Activated CD4-positive, alpha-beta T cell treated with anti-CD3 and anti-CD28 coated beads, Interleukin-10, Interleukin-2, amounts not matched to agents 100 ng/mL and 50 ng/mL, durations not matched to agents 16 hours and 8 hours (primary cell): ENCODE results near the gene SNAPC2.
A peak's percentile ranks its signal among the peaks of the same experiment; 100 is the strongest.

Source experiments
- DNase-seq: peaks from one replicate; pipeline ENCODE4 v3.0.0-alpha.2; 2020

SNAPC2 gene

DNA sequence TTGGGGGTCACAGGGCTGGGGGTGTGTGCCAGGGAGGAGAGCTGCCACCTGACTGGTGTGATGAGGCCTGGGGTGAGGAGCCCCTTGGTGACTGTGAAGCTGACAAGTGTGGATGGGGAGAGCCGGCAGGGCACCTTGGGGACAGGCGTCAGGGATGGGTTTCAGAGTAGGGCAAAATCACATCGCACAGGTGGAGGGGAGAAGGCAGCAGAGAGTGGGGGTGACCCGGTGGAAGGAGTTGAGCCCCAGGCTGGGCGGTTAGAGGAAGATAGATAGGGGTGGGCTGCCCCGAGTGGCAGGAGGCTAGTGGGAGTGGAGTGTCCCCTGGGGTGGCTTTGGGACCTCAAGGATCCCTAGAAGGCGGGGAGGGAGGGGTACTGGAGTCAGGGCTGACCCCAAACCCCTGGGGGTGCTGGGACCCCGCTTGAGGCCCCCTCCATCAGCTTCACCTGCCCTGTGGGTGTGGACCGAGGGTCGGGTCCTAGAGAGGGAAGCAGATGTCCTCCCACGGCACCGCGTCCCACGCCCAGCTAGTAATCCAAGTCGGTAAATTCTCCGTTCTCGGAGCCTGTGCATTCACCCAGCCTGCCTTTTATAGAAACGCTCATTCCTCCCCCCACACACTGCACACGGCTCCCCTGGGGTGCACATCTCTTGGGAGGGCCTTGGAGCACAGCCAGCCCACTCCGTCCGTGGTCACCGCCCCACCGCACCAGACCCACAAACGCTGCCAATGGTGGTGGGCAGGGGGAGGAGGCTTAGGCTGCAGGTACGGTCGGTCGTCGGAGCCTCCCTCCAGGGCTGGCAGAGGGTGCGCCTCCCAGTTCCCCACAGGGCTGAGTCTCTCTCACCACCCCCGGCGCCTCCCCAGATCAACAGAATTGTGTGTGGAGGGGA, 3.4 kb downstream of the SNAPC2 start:
- no peak for DNase-seq

DNA sequence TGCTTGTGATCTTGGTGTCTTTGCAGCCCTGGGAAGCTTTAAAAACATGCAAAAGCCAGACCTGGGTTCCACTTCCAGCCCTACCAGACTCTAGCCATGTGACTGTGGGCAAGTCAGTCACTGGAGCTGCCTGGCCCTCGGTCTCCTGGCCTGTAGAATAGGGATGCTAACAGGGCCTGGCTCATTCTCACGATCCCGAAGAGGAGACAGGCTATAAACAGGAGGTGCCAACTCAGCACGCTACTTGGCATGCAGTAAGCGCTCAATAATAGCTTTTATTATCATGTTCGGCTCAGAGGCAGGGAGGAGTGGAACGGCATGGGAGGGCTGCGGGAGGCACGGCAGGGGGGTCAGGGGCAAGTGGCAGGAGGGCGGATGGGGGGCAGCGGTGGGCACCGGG, 4.1 kb downstream of the SNAPC2 start:
- no peak for DNase-seq

DNA sequence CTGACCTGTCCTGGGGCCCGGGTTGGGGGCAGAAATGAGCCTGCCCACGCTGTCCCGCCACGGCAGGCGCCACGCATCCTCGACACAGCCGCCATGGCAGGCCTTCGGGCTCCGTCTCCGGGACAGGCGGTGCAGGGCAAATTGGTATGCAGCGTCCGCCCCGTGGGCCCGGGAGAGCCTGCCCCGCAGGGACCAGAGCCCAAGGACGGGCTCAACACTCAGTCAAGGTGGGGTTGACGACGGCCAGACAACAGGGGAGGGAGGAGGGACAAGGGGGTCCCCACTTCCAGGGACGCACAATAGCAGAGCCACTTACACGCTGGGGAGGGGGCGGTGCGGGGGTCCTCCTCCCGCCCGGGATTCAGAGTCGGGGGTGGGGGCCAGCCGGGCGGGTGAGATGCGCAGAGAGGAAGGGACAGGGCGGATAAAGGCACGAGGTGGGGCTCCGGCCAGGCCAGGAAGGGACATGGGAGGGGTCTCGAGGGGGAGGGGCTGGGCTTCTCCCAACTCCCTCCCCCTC, 4.6 kb downstream of the SNAPC2 start:
- no peak for DNase-seq

DNA sequence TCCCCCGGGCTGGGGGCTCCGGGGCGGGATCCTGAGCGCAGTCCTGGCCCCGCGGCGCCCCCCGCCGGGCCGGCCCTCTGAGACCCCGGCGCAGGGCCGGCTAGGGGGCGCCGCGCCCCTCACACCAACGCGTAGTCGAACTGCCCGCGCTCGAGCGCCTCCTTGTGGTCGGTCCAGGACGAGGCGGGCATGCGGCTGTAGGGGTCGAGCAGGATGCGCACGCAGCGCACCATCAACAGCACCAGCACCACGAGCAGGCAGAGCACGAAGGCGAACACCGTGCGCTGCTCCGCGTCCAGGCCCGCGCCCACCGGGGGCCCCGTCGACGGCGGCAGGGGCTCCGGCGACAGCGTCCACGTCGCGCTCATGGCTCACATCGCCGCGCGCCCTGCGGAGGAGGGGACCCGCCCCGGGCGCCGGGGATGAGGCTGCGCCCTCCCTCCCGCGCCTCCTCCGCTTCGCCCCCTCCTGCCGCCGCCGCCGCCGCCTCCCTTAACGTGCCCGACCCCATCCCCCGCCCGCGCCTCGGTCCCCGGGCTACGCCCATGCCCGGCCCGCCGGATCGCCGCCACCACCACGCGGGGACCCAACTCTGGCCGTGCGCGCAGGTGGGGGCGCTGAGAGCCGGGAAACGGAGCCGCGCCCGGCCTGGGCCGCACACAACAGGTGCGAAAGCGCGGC, 5.2 kb downstream of the SNAPC2 start:
- peak; percentile 85 for DNase-seq

DNA sequence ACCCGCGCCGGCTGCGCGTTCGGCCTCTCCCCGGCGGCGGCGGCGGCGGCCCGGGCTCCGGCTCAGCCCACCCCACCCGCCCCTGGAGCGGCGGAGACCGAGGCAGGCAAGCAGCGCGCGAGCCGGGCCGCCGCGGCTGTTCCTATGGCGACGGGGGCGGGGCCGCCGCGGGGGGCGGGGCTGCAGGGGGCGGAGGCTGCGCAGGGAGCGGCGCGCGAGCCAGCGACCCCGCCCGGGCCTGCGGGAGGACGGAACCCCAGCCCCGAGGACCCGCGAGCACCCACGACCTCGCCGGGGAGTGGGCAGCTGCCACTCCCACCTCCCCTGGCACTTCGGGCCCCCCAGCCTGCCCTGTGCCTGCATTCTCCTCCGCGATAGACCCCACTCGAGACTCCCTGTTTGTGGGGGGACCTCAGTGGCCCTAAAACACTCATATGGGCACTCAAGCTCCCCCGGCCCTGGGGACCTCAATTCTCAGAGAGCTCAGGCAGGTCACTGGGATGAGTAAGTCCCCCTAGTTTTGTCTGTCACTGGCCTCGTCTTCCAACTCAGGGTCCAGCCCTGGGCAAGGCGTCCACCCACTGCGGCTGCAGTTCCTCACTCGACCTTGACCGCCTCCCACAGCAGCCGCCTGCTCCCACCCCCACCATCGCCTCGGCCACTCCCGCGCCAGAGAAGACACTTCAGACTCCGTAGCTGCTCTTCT, 6.0 kb downstream of the SNAPC2 start, which contains the start of gene CTXN1:
CTXN1 (minus strand) TSS at position 115 of the 706 bp plus-strand sequence. CDS start 597 bp downstream, outside the sequence.
- DNase-seq = peak; percentile 82

DNA sequence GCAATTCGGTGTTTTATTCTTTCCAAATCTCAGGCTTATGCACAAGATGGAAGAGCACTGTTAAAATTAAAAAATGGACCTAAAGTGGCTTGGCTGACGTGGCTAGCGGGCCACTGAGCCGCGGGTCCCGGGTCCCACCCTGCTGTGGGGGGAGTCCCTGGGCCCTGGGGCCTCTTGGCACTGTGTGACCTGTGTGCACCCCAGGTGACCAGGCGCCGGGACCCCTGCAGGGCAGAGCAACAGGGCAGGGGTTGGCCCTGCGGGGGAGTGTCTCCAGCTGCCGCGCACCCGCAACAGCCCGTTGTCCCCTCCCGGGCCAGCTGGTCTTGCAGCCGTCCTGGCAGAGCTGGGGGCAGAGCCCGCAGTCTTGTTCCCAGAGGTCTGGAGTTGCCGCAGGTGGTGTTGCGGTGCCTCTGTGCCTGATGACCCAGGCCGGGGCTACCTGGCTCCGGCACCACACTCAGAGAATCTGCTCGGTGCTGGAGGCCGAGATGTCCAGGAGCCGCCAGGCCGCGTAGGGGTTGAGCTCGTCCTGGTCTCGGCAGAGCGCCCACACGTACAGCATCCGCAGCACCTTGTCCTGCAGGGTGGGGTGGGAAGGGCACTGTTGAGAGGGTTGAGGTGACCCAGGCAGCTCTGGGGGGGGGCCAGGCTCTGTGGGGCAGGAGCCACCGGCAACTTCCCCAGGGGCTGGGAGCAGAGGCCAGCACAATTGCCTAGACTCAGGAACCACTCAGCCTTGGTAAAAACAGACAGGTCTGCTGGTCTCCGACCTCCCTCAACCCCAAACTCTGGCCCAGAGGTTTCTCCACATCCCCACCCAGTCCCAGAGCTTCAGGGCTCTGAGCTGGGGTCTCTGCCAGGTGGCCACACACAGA, 6.8 kb downstream of the SNAPC2 start:
- DNase-seq = no peak

DNA sequence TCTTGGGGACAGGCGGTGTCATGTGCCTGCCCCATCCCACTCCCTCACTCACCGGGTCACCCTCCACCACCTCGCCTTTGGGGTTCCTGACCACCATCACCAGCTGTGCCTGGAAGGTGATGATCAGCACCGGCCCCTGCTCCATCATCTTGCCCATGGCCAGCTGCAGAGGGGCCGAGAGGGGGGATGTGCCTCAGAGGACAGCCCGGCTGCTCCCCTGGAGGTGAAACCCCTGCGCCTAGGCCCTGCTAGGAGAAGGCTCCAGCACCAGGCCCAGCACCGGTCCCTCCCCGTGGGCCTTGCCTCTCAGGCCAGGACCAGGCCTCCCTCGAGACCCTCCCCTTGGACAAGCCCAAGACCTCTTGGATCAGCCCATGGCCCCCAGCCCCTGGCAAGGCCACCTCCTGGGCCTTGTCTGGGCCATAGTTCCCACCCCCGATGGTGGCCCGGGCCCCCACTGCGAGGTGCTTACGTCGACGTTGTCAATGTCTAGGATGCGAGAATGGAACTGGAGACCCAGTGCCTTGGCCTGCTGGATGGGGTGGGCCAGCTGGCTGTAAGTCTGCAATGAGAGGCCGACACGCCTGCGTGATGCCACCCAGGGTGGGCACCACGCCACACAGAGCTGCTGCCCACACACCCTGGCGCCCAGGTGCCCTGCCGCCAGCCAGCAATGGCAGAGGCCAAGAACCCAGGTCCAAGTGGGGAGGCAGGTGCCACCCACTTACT, 7.6 kb downstream of the SNAPC2 start:
- no peak for DNase-seq

DNA sequence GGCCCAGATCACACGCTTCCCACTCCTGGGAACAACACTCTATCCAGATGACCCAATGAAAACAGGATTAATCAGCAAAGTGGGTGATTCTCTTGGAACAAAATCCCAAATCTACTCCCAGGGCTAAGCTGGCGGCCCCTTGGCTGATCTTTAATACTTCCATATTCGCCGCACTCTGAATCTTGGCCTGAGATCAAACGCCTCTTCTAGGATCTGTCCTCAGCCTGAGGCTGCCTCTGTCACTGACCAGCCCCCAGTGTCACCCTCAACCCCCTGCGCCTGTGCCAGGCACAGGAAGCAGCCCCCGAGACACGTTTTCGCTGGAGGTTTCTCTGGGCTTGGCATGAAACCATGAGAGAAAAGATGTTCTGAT, 8.2 kb downstream of the SNAPC2 start:
- DNase-seq = no peak

DNA sequence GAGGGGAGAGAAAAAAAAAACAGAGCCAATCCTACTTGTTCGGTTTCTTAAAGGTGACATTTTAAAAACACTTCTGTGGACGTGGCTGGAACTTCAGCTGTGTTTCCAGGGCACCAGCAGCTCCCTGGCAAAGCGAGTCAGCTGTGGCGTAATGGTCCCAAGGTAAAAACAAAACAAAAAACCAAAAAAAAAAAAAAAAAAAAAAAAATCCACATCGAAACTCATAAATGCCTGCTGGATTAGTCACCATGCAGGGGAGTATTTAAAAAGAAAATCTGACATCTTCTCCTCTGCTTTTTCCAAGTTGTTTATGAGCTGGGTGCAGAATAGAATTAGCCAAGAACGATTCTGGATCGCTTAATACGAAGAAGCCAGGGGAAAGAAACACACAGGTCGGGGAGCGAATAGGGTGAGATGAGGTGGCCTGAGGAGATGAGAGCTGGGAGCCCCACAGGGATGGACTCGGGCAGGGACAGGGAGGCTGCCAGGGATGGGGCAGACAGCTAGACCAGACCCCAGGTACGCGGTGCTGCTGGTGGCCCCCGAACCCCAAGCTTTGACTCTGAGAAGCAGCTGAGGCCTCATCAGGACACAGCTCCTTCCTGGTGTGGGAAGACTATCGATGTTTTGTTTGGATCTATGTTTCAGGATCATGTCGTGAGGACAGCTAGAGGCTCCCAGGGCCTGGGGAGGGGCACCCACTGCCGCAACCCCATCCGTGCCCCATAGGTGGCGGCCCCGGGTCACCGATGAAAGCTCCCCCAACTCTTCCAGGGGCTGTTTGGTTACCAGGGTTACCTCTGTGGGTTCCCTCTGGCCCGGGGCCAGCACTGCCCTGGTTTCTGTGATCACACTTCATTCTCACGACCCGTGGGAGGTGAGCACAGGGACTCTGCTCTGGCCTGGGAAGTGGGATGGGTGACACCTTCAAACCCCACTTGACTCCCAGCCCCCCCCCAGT, 8.9 kb downstream of the SNAPC2 start:
- peak; percentile 63 for DNase-seq

DNA sequence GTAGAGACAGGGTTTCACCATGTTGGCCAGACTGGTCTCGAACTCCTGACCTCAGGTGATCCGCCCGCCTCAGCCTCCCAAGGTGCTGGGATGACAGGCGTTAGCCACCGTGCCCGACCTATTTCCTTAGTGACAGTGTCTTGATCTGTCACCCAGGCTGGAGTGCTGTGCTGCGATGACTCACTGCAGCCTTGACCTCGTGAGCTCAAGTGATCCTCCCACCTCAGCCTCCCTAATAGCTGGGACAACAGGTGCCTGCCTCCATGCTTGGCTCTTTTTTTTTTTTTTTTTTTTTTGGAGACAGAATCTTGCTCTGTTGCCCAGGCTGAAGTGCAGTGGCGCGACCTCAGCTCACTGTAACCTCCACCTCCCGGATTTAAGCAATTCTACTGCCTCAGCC, 9.9 kb downstream of the SNAPC2 start:
- peak; percentile 26 for DNase-seq

DNA sequence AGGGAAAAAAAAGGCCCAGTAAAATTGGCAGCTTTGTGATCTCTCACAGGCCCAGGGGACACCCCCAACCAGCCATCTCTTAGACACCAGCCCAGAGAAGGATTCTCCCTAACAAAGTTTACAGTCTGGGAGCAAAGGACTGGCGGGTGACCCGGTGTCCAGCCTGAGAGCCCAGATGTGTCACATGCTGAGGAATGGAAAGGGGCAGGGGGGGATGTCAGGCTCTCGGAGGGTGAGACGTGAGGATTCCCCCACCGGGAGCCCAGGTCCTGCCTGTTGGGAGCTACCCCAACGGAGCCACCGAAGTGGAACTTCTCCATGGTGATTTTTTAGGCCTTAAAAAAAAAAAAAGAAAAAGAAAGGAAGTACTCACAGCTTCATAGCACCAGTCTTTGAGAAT, 10.6 kb downstream of the SNAPC2 start:
- DNase-seq = no peak

DNA sequence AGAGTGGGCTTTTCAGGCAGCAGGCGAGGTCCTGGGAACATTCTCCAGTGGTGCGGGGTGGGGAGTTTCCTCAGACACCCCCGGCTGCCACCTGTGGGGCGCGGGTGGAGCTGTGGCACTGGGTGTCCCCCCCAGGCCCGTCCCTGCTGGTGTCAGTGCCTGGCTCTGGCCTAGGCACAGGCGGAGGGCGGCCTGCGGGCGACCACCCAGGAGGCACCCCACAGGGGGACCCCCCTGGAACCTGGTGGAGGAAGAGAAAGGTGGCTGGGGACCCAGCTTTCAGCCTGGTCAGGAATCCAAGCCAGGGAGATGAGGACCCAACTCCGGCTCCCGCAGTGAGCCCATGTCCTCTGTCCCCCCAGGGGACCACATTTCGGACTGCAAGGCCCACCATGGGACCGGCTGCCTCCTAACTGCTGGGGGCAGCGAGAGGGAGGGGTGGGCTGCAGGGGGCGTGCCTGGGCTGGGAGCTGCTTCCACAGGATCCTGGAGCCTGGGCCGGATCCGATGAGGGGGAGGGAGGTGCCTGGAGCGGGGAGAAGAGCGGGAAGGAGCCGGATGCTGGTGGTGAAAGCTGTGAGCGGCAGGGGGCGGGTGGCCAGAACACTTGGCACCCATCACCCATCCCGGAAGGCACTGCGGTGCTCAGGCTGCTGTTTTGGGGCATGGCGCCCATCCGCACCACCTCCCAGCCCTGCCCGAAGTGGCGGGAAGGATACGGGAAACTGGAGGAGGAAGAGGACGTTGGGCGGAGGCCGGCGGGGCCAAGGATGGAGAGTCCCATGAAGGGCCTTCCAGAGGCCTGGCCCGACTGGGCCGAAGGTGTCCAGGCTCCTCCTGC, 11.3 kb downstream of the SNAPC2 start:
- DNase-seq = no peak

DNA sequence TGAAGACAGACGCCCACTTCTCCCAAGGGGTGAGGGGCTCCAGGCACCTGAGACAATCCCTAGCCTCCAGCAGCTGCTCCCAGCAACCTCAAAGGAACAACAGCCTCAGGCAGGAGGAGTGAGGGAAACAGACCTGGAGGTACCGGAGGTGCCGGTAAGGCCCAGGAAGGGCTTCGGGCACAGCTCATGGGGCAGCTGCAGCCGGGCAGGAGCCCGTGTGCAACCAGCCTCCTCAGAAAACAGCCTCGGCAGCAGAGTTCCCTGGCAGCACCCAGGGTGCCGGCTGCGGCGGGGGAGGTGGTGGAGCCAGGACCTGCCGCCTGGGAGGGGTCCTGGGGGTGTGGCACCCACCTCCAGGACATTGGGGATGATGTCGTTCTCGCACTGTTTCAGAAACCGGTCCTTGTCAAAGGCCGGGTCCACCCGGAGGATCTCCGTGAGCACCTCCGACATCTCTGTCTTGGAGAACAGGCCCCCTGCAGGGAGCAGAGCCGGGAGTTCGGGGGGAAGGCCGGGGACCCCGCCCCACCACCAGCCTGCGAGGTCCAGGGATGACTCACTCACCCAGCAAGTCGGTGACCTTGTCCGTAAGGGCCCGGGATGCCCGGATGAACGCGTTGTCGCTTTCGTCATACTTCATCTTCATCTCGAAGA, 12.3 kb downstream of the SNAPC2 start:
- no peak for DNase-seq

DNA sequence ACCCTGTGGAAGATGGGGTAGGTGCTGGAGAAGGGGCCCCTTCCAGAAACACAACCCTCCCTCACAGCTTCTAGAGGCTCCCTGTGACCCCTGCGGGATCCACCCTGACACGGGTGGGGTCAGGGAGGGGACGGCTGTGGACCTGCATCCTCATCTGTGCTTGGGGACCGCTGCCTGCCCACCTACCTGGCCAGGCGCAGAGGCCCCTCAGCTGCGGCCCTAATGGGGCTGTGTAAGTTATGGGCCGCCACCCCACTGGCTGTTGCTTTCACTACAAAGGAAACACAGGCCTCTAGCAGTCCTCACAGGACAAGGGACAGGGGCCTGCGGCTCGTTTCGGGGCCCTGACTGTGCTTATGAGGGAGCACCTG, 12.8 kb downstream of the SNAPC2 start:
- DNase-seq = no peak

DNA sequence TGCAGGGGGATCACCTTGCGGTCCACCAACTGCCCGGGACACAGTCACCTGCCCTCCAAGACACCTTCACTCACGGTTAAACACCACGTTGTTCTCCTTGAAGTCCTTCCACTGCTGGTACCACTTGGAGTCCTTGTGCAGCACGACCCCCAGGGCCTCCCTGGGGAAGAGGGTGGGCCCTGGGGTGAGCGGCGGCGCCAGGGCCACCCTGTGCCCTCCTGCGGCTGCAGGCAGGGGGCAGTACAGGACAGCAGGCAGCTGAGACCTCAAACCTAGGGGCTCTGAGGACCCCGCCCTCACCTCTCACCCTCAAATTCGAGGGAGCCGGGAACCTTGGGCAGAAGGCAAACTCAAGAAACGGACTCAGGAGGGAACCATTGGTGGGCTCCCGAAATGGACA, 13.3 kb downstream of the SNAPC2 start:
- no peak for DNase-seq

DNA sequence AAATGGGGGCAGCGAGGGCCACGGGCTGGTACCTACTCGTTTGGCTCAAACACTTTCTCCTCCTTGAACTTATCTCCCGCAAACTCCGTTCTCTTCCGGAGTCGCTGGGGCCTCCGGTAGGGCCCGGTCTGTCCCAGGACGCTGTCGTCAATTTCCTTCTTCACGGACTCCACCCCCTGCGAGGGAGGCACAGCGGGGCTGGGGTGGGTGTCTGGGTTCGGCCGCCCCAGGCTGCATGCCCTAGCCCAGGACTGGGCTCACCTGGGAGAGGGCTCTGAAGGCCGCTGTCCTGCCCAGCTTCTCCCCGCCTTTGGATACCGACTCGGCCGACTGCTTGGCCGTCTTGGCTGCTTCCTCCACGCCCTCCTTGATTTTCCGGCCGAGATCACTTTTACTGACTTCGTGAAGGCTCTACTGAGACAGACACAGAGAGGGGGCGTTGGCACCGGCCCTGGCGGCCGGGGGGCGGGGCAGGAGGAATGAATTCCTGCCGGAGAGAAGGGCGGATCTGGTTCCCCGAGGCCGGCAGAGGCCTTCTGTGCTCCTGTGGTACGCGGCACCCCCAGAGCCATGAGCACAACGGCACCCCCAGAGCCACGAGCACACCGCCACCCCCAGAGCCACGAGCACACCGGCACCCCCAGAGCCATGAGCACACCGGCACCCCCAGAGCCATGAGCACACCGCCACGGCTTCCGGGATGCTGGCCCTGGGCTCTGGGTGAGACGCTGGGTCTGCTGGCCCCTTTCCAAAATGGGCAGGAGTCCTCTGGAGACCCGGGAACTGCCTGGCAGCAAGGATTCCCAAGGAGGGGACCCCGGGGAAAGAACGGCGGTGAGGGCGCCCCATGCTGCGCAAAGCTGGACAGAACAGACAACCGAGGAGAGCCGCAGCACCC, 13.9 kb downstream of the SNAPC2 start:
- no peak for DNase-seq

DNA sequence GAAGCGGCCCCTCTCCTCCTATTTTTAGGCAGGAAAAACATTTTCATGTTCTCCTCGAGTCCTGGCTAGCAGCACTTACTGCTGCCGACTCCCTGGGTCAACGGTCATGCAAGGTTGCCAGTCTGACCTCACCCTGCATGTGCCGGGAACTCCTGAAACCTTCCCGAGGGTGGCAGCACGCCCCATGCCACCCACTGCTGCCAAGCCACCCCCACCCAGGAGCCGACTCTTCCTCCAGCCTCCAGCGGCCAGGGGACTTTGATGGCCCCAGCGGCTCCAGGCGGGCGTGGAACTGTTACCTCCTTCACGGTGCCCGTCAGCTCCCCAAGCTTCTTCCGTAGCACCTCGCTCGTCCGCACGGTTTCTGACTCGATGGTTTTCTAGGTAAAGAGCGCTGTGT, 14.6 kb downstream of the SNAPC2 start:
- DNase-seq = no peak

DNA sequence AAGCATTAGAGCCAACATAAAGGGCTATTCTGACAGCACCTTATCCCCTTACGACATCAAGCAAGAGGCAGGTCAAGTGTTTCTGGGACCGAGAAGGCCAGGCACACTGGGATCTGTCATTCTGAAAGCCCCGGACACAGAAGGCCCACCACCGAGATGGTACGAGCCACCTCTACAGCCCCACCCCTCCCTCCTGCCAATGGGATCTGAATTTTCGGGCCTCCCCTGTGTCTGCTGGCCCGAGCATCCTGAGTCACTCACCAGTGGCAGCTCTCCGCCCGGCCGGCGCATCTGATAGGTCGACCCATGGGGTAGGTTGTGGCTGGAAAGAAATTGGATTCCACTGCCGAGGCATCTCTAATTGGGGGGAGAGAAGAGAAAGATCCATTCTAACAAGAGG, 20.7 kb downstream of the SNAPC2 start:
- DNase-seq = no peak
